BLaER1 treated with 17β-estradiol and CSF1 and Interleukin-3, amounts not matched to agents 10 nM and 100 nM (cell line): ENCODE data around the gene SCAF1.

Source experiments
- H3K27ac ChIP-seq, 11 experiments: shearing (Covaris generic); formaldehyde crosslinking; 2 replicates each; pipeline ENCODE4 v1.8.1; 2022
- H3K27me3 ChIP-seq, 11 experiments: shearing (Covaris generic); formaldehyde crosslinking; 2 replicates each; pipeline ENCODE4 v1.8.1; 2022
- H3K36me3 ChIP-seq, 11 experiments: shearing (Covaris generic); formaldehyde crosslinking; 2 replicates each; pipeline ENCODE4 v1.8.1; 2022
- H3K4me1 ChIP-seq, 10 experiments: shearing (Covaris generic); formaldehyde crosslinking; 2 replicates each; pipeline ENCODE4 v1.8.1; 2022
- H3K4me2 ChIP-seq, 11 experiments: shearing (Covaris generic); formaldehyde crosslinking; 2 replicates each; pipeline ENCODE4 v1.8.1; 2022
- H3K4me3 ChIP-seq, 10 experiments: shearing (Covaris generic); formaldehyde crosslinking; 2 replicates each; pipeline ENCODE4 v1.8.1; 2022
- H3K9ac ChIP-seq, 11 experiments: shearing (Covaris generic); formaldehyde crosslinking; 2 replicates each; pipeline ENCODE4 v1.8.1; 2022
- H3K9me3 ChIP-seq, 11 experiments: shearing (Covaris generic); formaldehyde crosslinking; replicated peaks in 1 of 11; 2 replicates each; pipeline ENCODE4 v1.8.1; 2022
- H4K20me1 ChIP-seq, 11 experiments: shearing (Covaris generic); formaldehyde crosslinking; 2 replicates each; pipeline ENCODE4 v1.8.1; 2022
- Cebpa-rat ChIP-seq, 11 experiments: shearing (Covaris generic); IDR thresholded peaks; 2 replicates each; pipeline ENCODE4 v1.8.1; 2022

The SCAF1 gene

GRCh38 chr19:49637821-49638738 lies 3.9 kb upstream of the SCAF1 start:
- Histone ChIP-seq H3K4me2 (peak overlapping the region; percentile 85 to 100 (median 98)), H3K9me3 (no peaks in the 10 kb centered on the region), H3K36me3 (peaks cover 0 to 26% (median 0%) of the 10 kb centered on the region in 11 experiments; a peak in 3 of 22 replicates), H3K4me3 (peak overlapping the region in 9 of 10 experiments; percentile 11 to 92 (median 42); a peak in 13 of 20 replicates), H4K20me1 (no peaks in the 10 kb centered on the region; a peak in 2 of 22 replicates), H3K27me3 (no peaks in the 10 kb centered on the region), H3K27ac (peak overlapping the region in 10 of 11 experiments; percentile 40 to 66 (median 56); a peak in 17 of 22 replicates), H3K4me1 (peaks cover 34 to 66% (median 64%) of the 10 kb centered on the region in 10 experiments), H3K9ac (peak overlapping the region; percentile 55 to 88 (median 66))
- no peak for TF ChIP-seq Cebpa-rat (IDR thresholded peaks at IDR 0.05)

GRCh38 chr19:49639401-49640112 lies 2.5 kb upstream of the SCAF1 start:
- TF ChIP-seq Cebpa-rat (IDR thresholded peaks at IDR 0.05) = no peak
- Histone ChIP-seq H4K20me1 (peaks cover 0 to 12% (median 3%) of the 10 kb centered on the region in 11 experiments; a peak in 13 of 22 replicates), H3K9ac (peak overlapping the region; percentile 69 to 88 (median 80)), H3K27me3 (no peaks in the 10 kb centered on the region), H3K36me3 (peaks cover under 1 to 25% (median 5%) of the 10 kb centered on the region in 11 experiments; a peak in 17 of 22 replicates), H3K4me3 (peak overlapping the region; percentile 56 to 92 (median 66)), H3K27ac (peak overlapping the region; percentile 53 to 76 (median 70); a peak in 20 of 22 replicates), H3K4me1 (peaks cover 49 to 81% (median 79%) of the 10 kb centered on the region in 10 experiments), H3K9me3 (no peaks in the 10 kb centered on the region), H3K4me2 (peak overlapping the region; percentile 85 to 100 (median 98))

GRCh38 chr19:49640113-49640898 lies 1.7 kb upstream of the SCAF1 start, which contains the start of gene RRAS:
TSS of gene RRAS (minus strand) at chr19:49640143. CDS start at chr19:49640098, 45 bp downstream.
- Histone ChIP-seq H3K9me3 (no peaks in the 10 kb centered on the region), H3K4me3 (peak within 1 kb of the TSS; percentile 67 to 99 (median 90)), H3K36me3 (peaks cover 8 to 25% (median 13%) of the 10 kb centered on the region in 11 experiments), H3K9ac (peak within 1 kb of the TSS; percentile 92 to 100 (median 99)), H3K4me1 (peaks cover 55 to 80% (median 79%) of the 10 kb centered on the region in 10 experiments), H3K4me2 (peak within 1 kb of the TSS; percentile 97 to 100 (median 99)), H3K27me3 (no peaks in the 10 kb centered on the region), H3K27ac (peak within 1 kb of the TSS; percentile 92 to 99 (median 97)), H4K20me1 (peaks cover 6 to 20% (median 11%) of the 10 kb centered on the region in 11 experiments; a peak in 18 of 22 replicates)
- TF ChIP-seq Cebpa-rat (IDR thresholded peaks at IDR 0.05) = no peak

- Histone ChIP-seq H3K4me2 (peak overlapping the region; percentile 83 to 99 (median 99)), H3K9ac (peak overlapping the region; percentile 97 to 100 (median 99)), H3K36me3 (peaks cover 30 to 36% (median 34%) of the 10 kb centered on the region in 11 experiments), H3K9me3 (no peaks in the 10 kb centered on the region), H3K27ac (peak overlapping the region; percentile 93 to 99 (median 97)), H3K4me1 (peaks cover 40 to 60% (median 58%) of the 10 kb centered on the region in 10 experiments), H4K20me1 (peaks cover 12 to 42% (median 33%) of the 10 kb centered on the region in 11 experiments; a peak in 19 of 22 replicates), H3K27me3 (no peaks in the 10 kb centered on the region), H3K4me3 (peak overlapping the region; percentile 89 to 100 (median 98))
- TF ChIP-seq Cebpa-rat (IDR thresholded peaks at IDR 0.05) = no peak
Observed at GRCh38 chr19:49642492-49643035, 555 bp downstream of the SCAF1 start.

- peak overlapping the region; percentile 97 to 100 (median 99); a peak in 21 of 22 replicates for H3K9ac ChIP-seq
- H3K4me2 ChIP-seq = peak overlapping the region; percentile 83 to 99 (median 99)
- peaks cover 34 to 51% (median 49%) of the 10 kb centered on the region in 10 experiments for H3K4me1 ChIP-seq
- no peaks in the 10 kb centered on the region for H3K9me3 ChIP-seq
- peak overlapping the region; percentile 89 to 100 (median 98); a peak in 12 of 20 replicates for H3K4me3 ChIP-seq
- H4K20me1 ChIP-seq = peaks cover 12 to 51% (median 42%) of the 10 kb centered on the region in 11 experiments; a peak in 19 of 22 replicates
- H3K36me3 ChIP-seq = peaks cover 39 to 45% (median 43%) of the 10 kb centered on the region in 11 experiments
- H3K27me3 ChIP-seq = no peaks in the 10 kb centered on the region
- peak overlapping the region in 3 of 11 experiments; percentile 97 to 99 (median 99); a peak in 3 of 22 replicates for H3K27ac ChIP-seq
- TF ChIP-seq Cebpa-rat (IDR thresholded peaks at IDR 0.05) = no peak
Observed at GRCh38 chr19:49643466-49643865, 1.5 kb downstream of the SCAF1 start.

GRCh38 chr19:49645592-49645991 lies 3.6 kb downstream of the SCAF1 start:
- Histone ChIP-seq H3K27ac (peak overlapping the region in 2 of 11 experiments; percentile 38 to 45; a peak in 1 of 22 replicates), H3K36me3 (peaks cover 58 to 66% (median 64%) of the 10 kb centered on the region in 11 experiments), H3K4me1 (peaks cover 25 to 38% (median 35%) of the 10 kb centered on the region in 10 experiments), H3K4me2 (no peak overlapping the region), H3K9ac (peak overlapping the region in 7 of 11 experiments; percentile 23 to 100 (median 41); a peak in 9 of 22 replicates), H3K27me3 (no peaks in the 10 kb centered on the region), H4K20me1 (peaks cover 22 to 72% (median 63%) of the 10 kb centered on the region in 11 experiments; a peak in 20 of 22 replicates), H3K4me3 (no peak overlapping the region), H3K9me3 (no peaks in the 10 kb centered on the region)
- TF ChIP-seq Cebpa-rat (IDR thresholded peaks at IDR 0.05) = no peak

GRCh38 chr19:49645995-49646394 lies 4.0 kb downstream of the SCAF1 start:
- peaks cover 25 to 34% (median 32%) of the 10 kb centered on the region in 10 experiments for H3K4me1 ChIP-seq
- peaks cover 22 to 73% (median 64%) of the 10 kb centered on the region in 11 experiments; a peak in 20 of 22 replicates for H4K20me1 ChIP-seq
- H3K9me3 ChIP-seq = no peaks in the 10 kb centered on the region
- no peak overlapping the region for H3K4me2 ChIP-seq
- peak overlapping the region in 9 of 11 experiments; percentile 19 to 100 (median 29); a peak in 8 of 22 replicates for H3K9ac ChIP-seq
- no peak overlapping the region for H3K4me3 ChIP-seq
- no peak overlapping the region for H3K27ac ChIP-seq
- H3K36me3 ChIP-seq = peaks cover 58 to 69% (median 66%) of the 10 kb centered on the region in 11 experiments
- H3K27me3 ChIP-seq = no peaks in the 10 kb centered on the region
- no peak for TF ChIP-seq Cebpa-rat (IDR thresholded peaks at IDR 0.05)
